Panc1 (cell line): ENCODE data around the gene DDX27. TPM values are rescaled to one million over a fixed set of nuclear protein-coding genes. Genes with fewer than 3 reads are reported as not detected.

ENCODE experiments used
- ATAC-seq: fragments of 200-7000 bp; cut with Tn5 transposase; 2 replicates; pipeline ENCODE4 v1.9.1; 2020; ENCODE audit warnings: mild to moderate bottlenecking, moderate library complexity
- BruUV-seq: library from RNA; stranded (reverse); fragments of 400-500 nt; replicated peaks from 2 replicates; lab custom pipeline; 2021; lab: Mats Ljungman, UMichigan
- CTCF ChIA-PET: fragments of 300-600 bp; sonication (Branson Sonifier 250); formaldehyde crosslinking; loops from one replicate; lab custom pipeline; 2022; ENCODE audit warnings: antibody characterized with exemption; lab: Charles Lee
- POLR2A ChIA-PET: fragments of 300-600 bp; sonication (Branson Sonifier 250); formaldehyde crosslinking; loops from one replicate; lab custom pipeline; 2022; ENCODE audit warnings: antibody characterized with exemption; lab: Charles Lee
- DNase-seq: peaks from one replicate; pipeline ENCODE4 v3.0.0-alpha.2; 2010; ENCODE audit warnings: low read depth, low spot score
- H3K27ac ChIP-seq: 2 replicates; pipeline ENCODE4 v1.5.1; 2011; ENCODE audit warnings: mild to moderate bottlenecking, low read length, inconsistent platforms
- H3K27me3 ChIP-seq: fragments of 200-500 bp; sonication (Bioruptor generic); 2 replicates; pipeline ENCODE4 v1.6.0; 2014; ENCODE audit warnings: low read length, inconsistent platforms; ENCODE audit not compliant: control insufficient read depth, insufficient read depth
- H3K36me3 ChIP-seq: fragments of 200-500 bp; sonication (Bioruptor generic); 2 replicates; pipeline ENCODE4 v1.5.1; 2014; ENCODE audit warnings: inconsistent platforms, mild to moderate bottlenecking, low read length, moderate library complexity; ENCODE audit not compliant: control insufficient read depth, insufficient read depth
- H3K4me1 ChIP-seq: 2 replicates; pipeline ENCODE4 v1.5.1; 2011; ENCODE audit warnings: inconsistent platforms, mild to moderate bottlenecking, low read length, moderate library complexity; ENCODE audit not compliant: control insufficient read depth, insufficient read depth
- H3K4me3 ChIP-seq, 2 experiments: 2 replicates each; pipeline ENCODE4 v1.5.1; 2011 to 2012; ENCODE audit warnings: low read depth in 2 of 2, low read length in 2 of 2, mild to moderate bottlenecking in 2 of 2, inconsistent platforms in 1 of 2, moderate library complexity in 1 of 2
- H3K9me3 ChIP-seq: fragments of 200-500 bp; sonication (Bioruptor generic); 2 replicates; pipeline ENCODE4 v1.5.1; 2014; ENCODE audit warnings: low read depth, mild to moderate bottlenecking, inconsistent platforms, low read length, moderate library complexity; ENCODE audit not compliant: control insufficient read depth, insufficient read depth
- CTCF ChIP-seq: fragments of 450-650 bp; IDR thresholded peaks from 2 replicates; pipeline ENCODE4 v1.5.1; 2017; ENCODE audit warnings: mild to moderate bottlenecking
- POLR2AphosphoS5 ChIP-seq: IDR thresholded peaks from 2 replicates; pipeline ENCODE4 v1.6.1; 2012; ENCODE audit warnings: mild to moderate bottlenecking, low read depth, low read length, moderate library complexity
- SIN3A ChIP-seq: IDR thresholded peaks from 2 replicates; pipeline ENCODE4 v1.6.1; 2012; ENCODE audit warnings: low read depth, mild to moderate bottlenecking, low read length, moderate library complexity, borderline replicate concordance; ENCODE audit not compliant: insufficient read depth
- TCF7L2 ChIP-seq: IDR thresholded peaks from 2 replicates; pipeline ENCODE4 v1.6.1; 2011; ENCODE audit warnings: mild to moderate bottlenecking, low read depth, low read length, inconsistent platforms
- in situ Hi-C: cut with HindIII; loops from 2 replicates; pipeline ENCODE4 v1.10.0; 2016; ENCODE audit warnings: low sequenced_read_pairs, low pct_unique_long_range_greater_than_20kb
- intact Hi-C: fragments of 100-400 bp; cut with micrococcal nuclease; formaldehyde crosslinking; loops from one replicate; pipeline ENCODE4 v1.10.0; 2022; ENCODE audit not compliant: unreplicated experiment
- total RNA-seq: library from RNA; stranded (reverse); gene quantifications from one replicate; pipeline ENCODE4 v1.2.1, GENCODE V29; 2021; ENCODE audit not compliant: unreplicated experiment
- TF ChIP-seq, protein P1 (sequence below), 2 experiments: IDR thresholded peaks; 2 replicates each; pipeline ENCODE4 v1.6.1; 2011 to 2012; ENCODE audit warnings: low read depth in 2 of 2, control low read depth in 1 of 2, low read length in 1 of 2, mild to moderate bottlenecking in 1 of 2, moderate library complexity in 1 of 2; ENCODE audit not compliant: insufficient read depth in 1 of 2

Gene DDX27
- total RNA-seq, 1 experiment from 2014 or later, result 63.4 TPM

GRCh38 chr20:49248301-49248700, 29.1 kb downstream of the DDX27 start:
- no TSS peak for BruUV-seq
- H3K9me3 ChIP-seq, result no peaks in the 10 kb centered on the region
- in situ Hi-C loops (no loop called here), intact Hi-C loops (no loop called here)
- no peak for TF ChIP-seq TCF7L2
- no peak for TF ChIP-seq POLR2AphosphoS5
- TF ChIP-seq, protein P1, sequence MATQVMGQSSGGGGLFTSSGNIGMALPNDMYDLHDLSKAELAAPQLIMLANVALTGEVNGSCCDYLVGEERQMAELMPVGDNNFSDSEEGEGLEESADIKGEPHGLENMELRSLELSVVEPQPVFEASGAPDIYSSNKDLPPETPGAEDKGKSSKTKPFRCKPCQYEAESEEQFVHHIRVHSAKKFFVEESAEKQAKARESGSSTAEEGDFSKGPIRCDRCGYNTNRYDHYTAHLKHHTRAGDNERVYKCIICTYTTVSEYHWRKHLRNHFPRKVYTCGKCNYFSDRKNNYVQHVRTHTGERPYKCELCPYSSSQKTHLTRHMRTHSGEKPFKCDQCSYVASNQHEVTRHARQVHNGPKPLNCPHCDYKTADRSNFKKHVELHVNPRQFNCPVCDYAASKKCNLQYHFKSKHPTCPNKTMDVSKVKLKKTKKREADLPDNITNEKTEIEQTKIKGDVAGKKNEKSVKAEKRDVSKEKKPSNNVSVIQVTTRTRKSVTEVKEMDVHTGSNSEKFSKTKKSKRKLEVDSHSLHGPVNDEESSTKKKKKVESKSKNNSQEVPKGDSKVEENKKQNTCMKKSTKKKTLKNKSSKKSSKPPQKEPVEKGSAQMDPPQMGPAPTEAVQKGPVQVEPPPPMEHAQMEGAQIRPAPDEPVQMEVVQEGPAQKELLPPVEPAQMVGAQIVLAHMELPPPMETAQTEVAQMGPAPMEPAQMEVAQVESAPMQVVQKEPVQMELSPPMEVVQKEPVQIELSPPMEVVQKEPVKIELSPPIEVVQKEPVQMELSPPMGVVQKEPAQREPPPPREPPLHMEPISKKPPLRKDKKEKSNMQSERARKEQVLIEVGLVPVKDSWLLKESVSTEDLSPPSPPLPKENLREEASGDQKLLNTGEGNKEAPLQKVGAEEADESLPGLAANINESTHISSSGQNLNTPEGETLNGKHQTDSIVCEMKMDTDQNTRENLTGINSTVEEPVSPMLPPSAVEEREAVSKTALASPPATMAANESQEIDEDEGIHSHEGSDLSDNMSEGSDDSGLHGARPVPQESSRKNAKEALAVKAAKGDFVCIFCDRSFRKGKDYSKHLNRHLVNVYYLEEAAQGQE (IDR thresholded peaks at IDR 0.05; ENCODE audit: insufficient read depth in 1 of 2, low read depth in 2 of 2, low read length in 1 of 2), result no peak
- TF ChIP-seq CTCF, result no peak
- no peak for TF ChIP-seq SIN3A
- H3K27me3 ChIP-seq, result no peaks in the 10 kb centered on the region
- H3K4me3 ChIP-seq, result no peak overlapping the region
- no peaks in the 10 kb centered on the region for H3K4me1 ChIP-seq
- POLR2A ChIA-PET, result no interaction called here
- CTCF ChIA-PET, result no interaction called here
- H3K36me3 ChIP-seq, result peaks cover 31% of the 10 kb centered on the region
- no peak for DNase-seq
- no peak overlapping the region for H3K27ac ChIP-seq
- no peak for ATAC-seq

DNA sequence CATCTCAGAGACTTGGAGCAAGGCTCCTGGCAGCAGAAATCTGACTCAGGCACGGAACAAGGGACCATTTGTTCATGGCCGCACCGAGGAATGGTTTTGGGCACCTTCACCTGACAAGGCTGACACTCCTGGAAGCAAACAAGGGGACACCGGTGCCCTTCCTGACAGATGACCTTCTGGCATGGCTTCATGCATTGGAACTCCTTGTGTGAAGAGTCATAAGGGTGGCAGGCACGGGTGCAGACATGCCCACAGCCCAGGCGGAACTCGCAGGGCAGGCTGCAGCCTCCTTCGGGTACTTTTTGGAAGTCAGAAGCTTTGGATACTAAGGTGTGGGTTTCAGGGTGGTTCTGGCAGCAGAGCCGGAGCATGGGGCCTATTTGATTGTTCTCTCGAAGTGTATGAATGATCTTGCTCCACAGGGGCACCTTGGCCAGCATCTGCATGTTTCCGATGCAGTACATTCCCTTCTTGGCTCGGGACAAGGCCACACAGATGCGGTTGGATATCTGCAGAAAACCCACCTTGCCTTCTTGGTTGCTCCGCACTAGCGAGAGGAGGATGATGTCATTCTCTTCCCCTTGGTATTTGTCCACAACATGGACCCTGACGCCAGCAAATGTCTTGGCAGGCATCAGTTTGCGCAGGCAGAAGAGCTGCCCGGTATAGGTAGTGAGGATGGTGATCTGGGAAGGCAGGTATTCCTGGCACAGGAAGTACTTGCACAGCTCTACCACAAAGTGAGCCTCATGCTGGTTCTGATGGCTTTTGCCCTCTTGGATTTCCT, 29.9 kb downstream of the DDX27 start:
- H3K27me3 ChIP-seq, result no peaks in the 10 kb centered on the region
- BruUV-seq, result TSS peak; percentile 55
- H3K4me1 ChIP-seq, result no peaks in the 10 kb centered on the region
- no peak overlapping the region for H3K27ac ChIP-seq
- CTCF ChIA-PET, result no interaction called here
- intact Hi-C loops (no loop called here), in situ Hi-C loops (no loop called here)
- POLR2A ChIA-PET, result no interaction called here
- no peak for ATAC-seq
- DNase-seq, result no peak
- peaks cover 25% of the 10 kb centered on the region for H3K36me3 ChIP-seq
- no peaks in the 10 kb centered on the region for H3K9me3 ChIP-seq
- H3K4me3 ChIP-seq, result no peak overlapping the region
- no peak for TF ChIP-seq POLR2AphosphoS5
- no peak for TF ChIP-seq CTCF
- TF ChIP-seq, protein P1 (IDR thresholded peaks at IDR 0.05; ENCODE audit: insufficient read depth in 1 of 2, low read depth in 2 of 2, low read length in 1 of 2), result no peak
- TF ChIP-seq TCF7L2, result no peak
- no peak for TF ChIP-seq SIN3A
